Effector memory CD4-positive, alpha-beta T cell (primary cell): ENCODE results near the gene ELANE.
"Not testable (repeated sequence)": the region's sequence is repeated elsewhere in the genome, so short reads cannot be mapped to it uniquely, and the experiment has no call there.

Experiments used
- DNase-seq, 3 donors: peaks; one replicate each; pipeline ENCODE4 v3.0.0-alpha.2; 2020
- H3K27ac ChIP-seq: 2 replicates; pipeline ENCODE4 v1.7.0; 2013; ENCODE audit warnings: mild to moderate bottlenecking, low read length, moderate library complexity; ENCODE audit not compliant: insufficient read depth, poor library complexity, severe bottlenecking
- H3K27me3 ChIP-seq: replicated peaks from 2 replicates; pipeline ENCODE4 v1.7.0; 2013; ENCODE audit warnings: mild to moderate bottlenecking, low read length; ENCODE audit not compliant: insufficient read depth, control insufficient read depth, poor library complexity, severe bottlenecking
- H3K36me3 ChIP-seq: 2 replicates; pipeline ENCODE4 v1.7.0; 2013; ENCODE audit warnings: mild to moderate bottlenecking, low read length, moderate library complexity; ENCODE audit not compliant: control insufficient read depth, insufficient read depth
- H3K4me1 ChIP-seq: 2 replicates; pipeline ENCODE4 v1.7.0; 2013; ENCODE audit warnings: low read length, mild to moderate bottlenecking; ENCODE audit not compliant: control insufficient read depth, insufficient read depth, poor library complexity, severe bottlenecking
- H3K4me3 ChIP-seq: 2 replicates; pipeline ENCODE4 v1.7.0; 2013; ENCODE audit warnings: low read length, low read depth, mild to moderate bottlenecking; ENCODE audit not compliant: insufficient read depth, poor library complexity, severe bottlenecking
- H3K9me3 ChIP-seq: 2 replicates; pipeline ENCODE4 v1.7.0; 2013; ENCODE audit warnings: mild to moderate bottlenecking, low read length, moderate library complexity; ENCODE audit not compliant: control insufficient read depth

Gene ELANE

GRCh38 chr19:872266-872951, 20.3 kb downstream of the ELANE start:
- Histone ChIP-seq H3K4me3 (peak overlapping the region; percentile 29), H3K36me3 (peaks cover 35% of the 10 kb centered on the region), H3K27ac (peak overlapping the region; percentile 59), H3K9me3 (no peaks in the 10 kb centered on the region), H3K4me1 (peaks cover 9% of the 10 kb centered on the region), H3K27me3 (no peaks in the 10 kb centered on the region)
- DNase-seq, result peak; percentile 60 to 79 (median 78)

- no peaks in the 10 kb centered on the region for H3K27me3 ChIP-seq
- H3K4me3 ChIP-seq, result no peak overlapping the region
- H3K27ac ChIP-seq, result no peak overlapping the region
- peak; percentile 48 to 76 (median 65) for DNase-seq
- H3K36me3 ChIP-seq, result peaks cover 28% of the 10 kb centered on the region
- H3K4me1 ChIP-seq, result peaks cover 9% of the 10 kb centered on the region
- no peaks in the 10 kb centered on the region for H3K9me3 ChIP-seq
Measured at GRCh38 chr19:873084-873483, 21.0 kb downstream of the ELANE start.

- Histone ChIP-seq H3K9me3 (no peaks in the 10 kb centered on the region), H3K27ac (no peak overlapping the region), H3K27me3 (no peaks in the 10 kb centered on the region), H3K4me1 (peaks cover 9% of the 10 kb centered on the region), H3K36me3 (peaks cover 25% of the 10 kb centered on the region), H3K4me3 (no peak overlapping the region)
- DNase-seq, result no peak
Measured at GRCh38 chr19:873561-874041, 21.5 kb downstream of the ELANE start.

GRCh38 chr19:875265-875879, 23.3 kb downstream of the ELANE start:
- no peak overlapping the region for H3K27ac ChIP-seq
- peaks cover 15% of the 10 kb centered on the region for H3K36me3 ChIP-seq
- H3K4me1 ChIP-seq, result peaks cover 9% of the 10 kb centered on the region
- no peak for DNase-seq
- H3K27me3 ChIP-seq, result no peaks in the 10 kb centered on the region
- H3K4me3 ChIP-seq, result no peak overlapping the region
- no peaks in the 10 kb centered on the region for H3K9me3 ChIP-seq

GRCh38 chr19:876089-876488, 24.0 kb downstream of the ELANE start:
- Histone ChIP-seq H3K4me1 (peaks cover 9% of the 10 kb centered on the region), H3K9me3 (no peaks in the 10 kb centered on the region), H3K4me3 (no peak overlapping the region), H3K27me3 (no peaks in the 10 kb centered on the region), H3K36me3 (peaks cover 12% of the 10 kb centered on the region), H3K27ac (no peak overlapping the region)
- no peak for DNase-seq

GRCh38 chr19:876780-877314, 24.7 kb downstream of the ELANE start:
- no peaks in the 10 kb centered on the region for H3K9me3 ChIP-seq
- H3K4me3 ChIP-seq, result no peak overlapping the region
- no peak overlapping the region for H3K27ac ChIP-seq
- DNase-seq, result no peak
- peaks cover 16% of the 10 kb centered on the region for H3K36me3 ChIP-seq
- H3K27me3 ChIP-seq, result no peaks in the 10 kb centered on the region
- H3K4me1 ChIP-seq, result peaks cover 8% of the 10 kb centered on the region

- H3K9me3 ChIP-seq, H3K4me1 ChIP-seq, DNase-seq, H3K27me3 ChIP-seq, H3K4me3 ChIP-seq, H3K27ac ChIP-seq: not testable (repeated sequence)
- peaks cover 24% of the 10 kb centered on the region for H3K36me3 ChIP-seq
Measured at GRCh38 chr19:877992-878660, 26.0 kb downstream of the ELANE start.

DNA sequence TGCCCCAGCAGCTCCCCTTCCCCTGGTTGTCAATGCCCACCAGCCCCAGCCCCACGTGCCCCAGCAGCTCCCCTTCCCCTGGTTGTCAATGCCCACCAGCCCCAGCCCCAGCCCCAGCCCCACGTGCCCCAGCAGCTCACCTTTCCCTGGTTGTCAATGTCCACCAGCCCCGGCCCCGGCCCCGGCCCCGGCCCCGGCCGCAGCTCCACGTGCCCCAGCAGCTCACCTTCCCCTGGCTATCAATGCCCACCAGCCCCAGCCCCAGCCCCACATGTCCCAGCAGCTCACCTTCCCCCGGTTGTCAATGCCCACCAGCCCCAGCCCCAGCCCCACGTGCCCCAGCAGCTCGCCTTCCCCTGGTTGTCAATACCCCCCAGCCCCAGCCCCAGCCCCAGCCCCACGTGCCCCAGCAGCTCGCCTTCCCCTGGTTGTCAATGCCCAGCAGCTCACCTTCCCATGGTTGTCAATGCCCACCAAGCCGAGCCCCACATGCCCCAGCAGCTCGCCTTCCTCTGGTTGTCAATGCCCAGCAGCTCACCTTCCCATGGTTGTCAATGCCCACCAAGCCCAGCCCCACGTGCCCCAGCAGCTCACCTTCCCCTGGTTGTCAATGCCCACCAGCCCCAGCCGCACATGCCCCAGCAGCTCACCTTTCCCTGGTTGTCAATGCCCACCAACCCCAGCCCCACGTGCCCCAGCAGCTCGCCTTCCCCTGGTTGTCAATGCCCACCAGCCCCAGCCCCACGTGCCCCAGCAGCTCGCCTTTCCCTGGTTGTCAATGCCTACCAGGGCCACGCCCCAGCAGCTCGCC, 26.9 kb downstream of the ELANE start:
- H3K27ac ChIP-seq, H3K9me3 ChIP-seq, H3K27me3 ChIP-seq, H3K4me1 ChIP-seq, H3K4me3 ChIP-seq, DNase-seq: not testable (repeated sequence)
- H3K36me3 ChIP-seq, result peaks cover 30% of the 10 kb centered on the region

- H3K36me3 ChIP-seq, result peaks cover 39% of the 10 kb centered on the region
- H3K9me3 ChIP-seq, result no peaks in the 10 kb centered on the region
- H3K4me1 ChIP-seq, result no peaks in the 10 kb centered on the region
Measured at GRCh38 chr19:879711-880438, 27.8 kb downstream of the ELANE start.

More at GRCh38 chr19:879711-880438, 27.8 kb downstream of the ELANE start:
- H3K27ac ChIP-seq, result no peak overlapping the region
- DNase-seq, result no peak
- no peaks in the 10 kb centered on the region for H3K27me3 ChIP-seq
- H3K4me3 ChIP-seq, result no peak overlapping the region
